ENCODE data around the gene MKKS. TPM values are rescaled to one million over a fixed set of nuclear protein-coding genes. Genes with fewer than 3 reads are reported as not detected.
A peak's percentile ranks its signal among the peaks of the same experiment; 100 is the strongest.

MKKS gene
- total RNA-seq, 1 experiment from 2014 or later: 10.6 TPM

- H3K27me3 Mint-ChIP-seq (ENCODE audit: low read depth): no peaks in the 10 kb centered on the region
- Histone ChIP-seq H3K9me3 (ENCODE audit: control insufficient read depth, low read depth, low read length) (no peaks in the 10 kb centered on the region), H3K4me2 (ENCODE audit: insufficient read depth, insufficient read length, low read length) (no peak overlapping the region), H3K23me2 (ENCODE audit: insufficient read length, low read depth, low read length, poor library complexity, severe bottlenecking) (no peaks in the 10 kb centered on the region), H3K18ac (ENCODE audit: insufficient read length, low read depth, low read length) (no peak overlapping the region), H4K5ac (ENCODE audit: insufficient read length, low read depth, low read length) (no peak overlapping the region), H2BK12ac (ENCODE audit: insufficient read length, low read depth, low read length) (no peak overlapping the region), H2AFZ (ENCODE audit: low read length) (no peak overlapping the region), H2BK5ac (ENCODE audit: insufficient read length, low read length) (no peak overlapping the region), H3K4me1 (ENCODE audit: insufficient read depth, low read length) (no peaks in the 10 kb centered on the region; the same call in 1 of the 2 replicates), H3K14ac (ENCODE audit: insufficient read depth, low read length) (no peak overlapping the region), H3K56ac (ENCODE audit: insufficient read length, low read depth, low read length) (no peak overlapping the region), H3K79me1 (ENCODE audit: insufficient read depth, low read depth, low read length, poor library complexity, severe bottlenecking) (no peaks in the 10 kb centered on the region), H2AK5ac (ENCODE audit: insufficient read length, low read length) (no peak overlapping the region), H3K9ac (ENCODE audit: extremely low read depth, insufficient read length, low read length) (peak overlapping the region; percentile 0), H2BK20ac (ENCODE audit: low read depth, low read length, poor library complexity, severe bottlenecking) (no peak overlapping the region), H4K8ac (replicated peaks; ENCODE audit: insufficient read length, low read depth, low read length) (no peak overlapping the region), H3K27me3 (ENCODE audit: insufficient read depth, low read length) (no peaks in the 10 kb centered on the region), H4K20me1 (ENCODE audit: control insufficient read depth, insufficient read depth, insufficient read length) (no peaks in the 10 kb centered on the region), H3K23ac (ENCODE audit: insufficient read length, low read depth, low read length) (no peak overlapping the region), H2BK120ac (ENCODE audit: low read depth, low read length, poor library complexity, severe bottlenecking) (no peak overlapping the region), H3K27ac (ENCODE audit: insufficient read length, low read depth, low read length) (no peak overlapping the region), H3K4ac (ENCODE audit: low read depth, low read length) (no peak overlapping the region), H3K79me2 (ENCODE audit: insufficient read depth, low read length) (peaks cover 4% of the 10 kb centered on the region; the same call in 1 of the 2 replicates), H3T11ph (ENCODE audit: low read length) (no peak overlapping the region), H2BK15ac (ENCODE audit: low read depth, low read length) (no peak overlapping the region), H4K91ac (ENCODE audit: insufficient read length, low read depth, low read length) (no peak overlapping the region)
- H3K36me3 Mint-ChIP-seq (ENCODE audit: insufficient read depth in 1 of 3, low read depth in 3 of 3): no peaks in the 10 kb centered on the region; a peak in 2 of 7 replicates
- peaks cover 15 to 20% of the 10 kb centered on the region in 2 experiments for H3K4me1 Mint-ChIP-seq
- DNase-seq: no peak
- no peak overlapping the region for H3K4me3 Mint-ChIP-seq
- H3K27ac Mint-ChIP-seq: peak overlapping the region in 2 of 3 experiments; percentile 54 to 83; a peak in 4 of 7 replicates
- no CpG with 5 or more reads among the region's 6 CpGs for WGBS (ENCODE audit: extremely low coverage, insufficient read length, low lambda C conversion rate)
- no peak for TF ChIP-seq CTCF (conservative IDR thresholded peaks at IDR 0.05)
- H3K9me3 Mint-ChIP-seq: no peaks in the 10 kb centered on the region
These were observed 14.5 kb upstream of the MKKS start for GRCh38 chr20:10448270-10449156.
